Measurements from ENCODE around the gene NISCH.

The NISCH gene

DNA sequence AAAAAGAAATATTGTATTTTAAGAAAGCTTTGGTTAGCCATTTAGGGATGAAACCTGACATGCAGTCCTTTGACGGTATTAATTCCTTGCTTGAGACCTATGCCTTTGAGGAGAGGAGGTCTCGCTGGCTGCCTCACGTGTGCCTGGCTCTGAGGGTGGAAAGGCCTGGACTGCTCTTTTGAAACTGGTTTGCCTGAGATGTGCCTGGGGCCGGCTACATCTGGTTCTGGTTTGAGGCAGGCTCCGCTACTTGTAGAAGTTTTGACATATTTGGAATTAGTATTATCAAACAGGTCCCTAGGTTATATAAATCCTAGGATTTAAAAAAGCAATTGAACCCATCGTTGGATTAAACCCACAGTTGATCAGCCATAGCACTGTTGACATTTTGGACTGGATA is 6.5 kb downstream of the NISCH start:
- no peak for ATAC-seq
- no peak for TF ChIP-seq ESRRG (CRISPR knock-in tag; IDR thresholded peaks at IDR 0.05)
- TF ChIP-seq TSHZ2 (CRISPR knock-in tag; IDR thresholded peaks at IDR 0.05) = no peak
- TF ChIP-seq, protein P1, sequence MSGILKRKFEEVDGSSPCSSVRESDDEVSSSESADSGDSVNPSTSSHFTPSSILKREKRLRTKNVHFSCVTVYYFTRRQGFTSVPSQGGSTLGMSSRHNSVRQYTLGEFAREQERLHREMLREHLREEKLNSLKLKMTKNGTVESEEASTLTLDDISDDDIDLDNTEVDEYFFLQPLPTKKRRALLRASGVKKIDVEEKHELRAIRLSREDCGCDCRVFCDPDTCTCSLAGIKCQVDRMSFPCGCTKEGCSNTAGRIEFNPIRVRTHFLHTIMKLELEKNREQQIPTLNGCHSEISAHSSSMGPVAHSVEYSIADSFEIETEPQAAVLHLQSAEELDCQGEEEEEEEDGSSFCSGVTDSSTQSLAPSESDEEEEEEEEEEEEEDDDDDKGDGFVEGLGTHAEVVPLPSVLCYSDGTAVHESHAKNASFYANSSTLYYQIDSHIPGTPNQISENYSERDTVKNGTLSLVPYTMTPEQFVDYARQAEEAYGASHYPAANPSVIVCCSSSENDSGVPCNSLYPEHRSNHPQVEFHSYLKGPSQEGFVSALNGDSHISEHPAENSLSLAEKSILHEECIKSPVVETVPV (CRISPR knock-in tag; IDR thresholded peaks at IDR 0.05) = no peak
- TF ChIP-seq, protein P2, sequence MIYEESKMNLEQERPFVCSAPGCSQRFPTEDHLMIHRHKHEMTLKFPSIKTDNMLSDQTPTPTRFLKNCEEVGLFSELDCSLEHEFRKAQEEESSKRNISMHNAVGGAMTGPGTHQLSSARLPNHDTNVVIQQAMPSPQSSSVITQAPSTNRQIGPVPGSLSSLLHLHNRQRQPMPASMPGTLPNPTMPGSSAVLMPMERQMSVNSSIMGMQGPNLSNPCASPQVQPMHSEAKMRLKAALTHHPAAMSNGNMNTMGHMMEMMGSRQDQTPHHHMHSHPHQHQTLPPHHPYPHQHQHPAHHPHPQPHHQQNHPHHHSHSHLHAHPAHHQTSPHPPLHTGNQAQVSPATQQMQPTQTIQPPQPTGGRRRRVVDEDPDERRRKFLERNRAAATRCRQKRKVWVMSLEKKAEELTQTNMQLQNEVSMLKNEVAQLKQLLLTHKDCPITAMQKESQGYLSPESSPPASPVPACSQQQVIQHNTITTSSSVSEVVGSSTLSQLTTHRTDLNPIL (CRISPR knock-in tag; IDR thresholded peaks at IDR 0.05; ENCODE audit: low read depth) = no peak
- TF ChIP-seq BACH2 (CRISPR knock-in tag; IDR thresholded peaks at IDR 0.05; ENCODE audit: borderline replicate concordance) = no peak
- TF ChIP-seq TOX (CRISPR knock-in tag; IDR thresholded peaks at IDR 0.05; ENCODE audit: borderline replicate concordance) = no peak
- TF ChIP-seq ZFP30 (CRISPR knock-in tag; IDR thresholded peaks at IDR 0.05) = no peak
- TF ChIP-seq ZNF70 (CRISPR knock-in tag; IDR thresholded peaks at IDR 0.05) = no peak
- TF ChIP-seq OSR1 (CRISPR knock-in tag; IDR thresholded peaks at IDR 0.05) = no peak
- no peak for TF ChIP-seq RARB (CRISPR knock-in tag; IDR thresholded peaks at IDR 0.05)
- TF ChIP-seq PPARA (CRISPR knock-in tag; IDR thresholded peaks at IDR 0.05; ENCODE audit: borderline replicate concordance) = no peak
- TF ChIP-seq ZNF8 (CRISPR knock-in tag; IDR thresholded peaks at IDR 0.05) = no peak
- TF ChIP-seq POU6F1 (CRISPR knock-in tag; IDR thresholded peaks at IDR 0.05; ENCODE audit: borderline replicate concordance, low read depth) = no peak
- TF ChIP-seq ARNTL (CRISPR knock-in tag; IDR thresholded peaks at IDR 0.05; ENCODE audit: borderline replicate concordance, low read depth) = no peak
- TF ChIP-seq ZNF565 (CRISPR knock-in tag; conservative IDR thresholded peaks at IDR 0.05; ENCODE audit: low read depth) = no peak
- TF ChIP-seq ZC3H10 (CRISPR knock-in tag; IDR thresholded peaks at IDR 0.05) = no peak
- no peak for TF ChIP-seq GLIS3 (CRISPR knock-in tag; IDR thresholded peaks at IDR 0.05)
- no peak for TF ChIP-seq SNAI2 (CRISPR knock-in tag; IDR thresholded peaks at IDR 0.05)
- TF ChIP-seq ZFP3 (CRISPR knock-in tag; IDR thresholded peaks at IDR 0.05) = no peak

DNA sequence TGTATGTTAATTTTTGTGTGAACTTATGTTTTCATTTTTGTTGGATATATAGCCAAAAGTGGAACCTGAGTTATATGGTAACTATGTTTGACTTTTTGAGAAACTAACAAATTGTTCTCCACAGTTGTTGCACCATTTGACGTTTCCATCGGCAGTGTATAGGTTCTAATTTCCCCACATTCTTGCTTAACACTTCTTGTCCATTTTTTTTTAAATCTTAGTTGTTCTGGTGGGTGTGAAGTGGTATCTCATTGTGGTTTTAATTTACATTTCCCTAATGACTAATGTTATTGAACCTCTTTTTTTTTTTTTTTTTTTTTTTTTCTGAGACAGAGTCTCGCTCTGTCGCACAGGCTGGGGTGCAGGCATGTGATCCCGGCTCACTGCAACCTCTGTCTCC is 8.0 kb downstream of the NISCH start:
- ATAC-seq = no peak
- TF ChIP-seq GLIS3 (CRISPR knock-in tag; IDR thresholded peaks at IDR 0.05) = no peak

DNA sequence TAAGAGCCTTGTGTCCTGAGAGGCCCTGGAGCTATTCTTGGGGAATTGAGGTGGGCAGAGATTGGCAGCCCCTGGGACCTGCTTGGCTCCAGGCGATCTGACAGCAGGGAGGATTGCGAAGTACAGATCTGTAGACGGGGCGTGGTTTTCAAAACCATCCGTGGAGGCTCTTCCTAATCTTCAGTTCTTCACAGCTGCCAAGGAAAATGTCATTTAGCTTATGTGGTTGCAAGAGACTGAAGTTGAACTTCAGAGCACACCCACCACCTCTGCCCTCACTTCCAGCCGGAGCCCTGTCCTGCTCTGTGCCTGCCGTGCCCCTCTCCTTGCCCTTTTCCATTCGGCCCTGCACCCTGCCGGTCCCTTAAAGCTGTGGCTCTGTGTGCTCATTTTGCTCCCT is 12.9 kb downstream of the NISCH start:
- TF ChIP-seq ZNF70 (CRISPR knock-in tag; IDR thresholded peaks at IDR 0.05) = no peak
- TF ChIP-seq, protein P2 (CRISPR knock-in tag; IDR thresholded peaks at IDR 0.05; ENCODE audit: low read depth) = no peak
- no peak for TF ChIP-seq ZNF8 (CRISPR knock-in tag; IDR thresholded peaks at IDR 0.05)
- TF ChIP-seq CSDC2 (CRISPR knock-in tag; IDR thresholded peaks at IDR 0.05) = no peak
- TF ChIP-seq TOX (CRISPR knock-in tag; IDR thresholded peaks at IDR 0.05; ENCODE audit: borderline replicate concordance) = no peak
- TF ChIP-seq GLIS3 (CRISPR knock-in tag; IDR thresholded peaks at IDR 0.05) = no peak
- TF ChIP-seq PPARA (CRISPR knock-in tag; IDR thresholded peaks at IDR 0.05; ENCODE audit: borderline replicate concordance) = no peak
- no peak for TF ChIP-seq TSHZ2 (CRISPR knock-in tag; IDR thresholded peaks at IDR 0.05)
- TF ChIP-seq ZFP30 (CRISPR knock-in tag; IDR thresholded peaks at IDR 0.05) = no peak
- no peak for TF ChIP-seq ZFP3 (CRISPR knock-in tag; IDR thresholded peaks at IDR 0.05)
- no peak for TF ChIP-seq POU6F1 (CRISPR knock-in tag; IDR thresholded peaks at IDR 0.05; ENCODE audit: borderline replicate concordance, low read depth)
- TF ChIP-seq RARB (CRISPR knock-in tag; IDR thresholded peaks at IDR 0.05) = no peak
- no peak for TF ChIP-seq TCF4 (CRISPR knock-in tag; IDR thresholded peaks at IDR 0.05; ENCODE audit: borderline replicate concordance)
- no peak for TF ChIP-seq BACH2 (CRISPR knock-in tag; IDR thresholded peaks at IDR 0.05; ENCODE audit: borderline replicate concordance)
- TF ChIP-seq, protein P3, sequence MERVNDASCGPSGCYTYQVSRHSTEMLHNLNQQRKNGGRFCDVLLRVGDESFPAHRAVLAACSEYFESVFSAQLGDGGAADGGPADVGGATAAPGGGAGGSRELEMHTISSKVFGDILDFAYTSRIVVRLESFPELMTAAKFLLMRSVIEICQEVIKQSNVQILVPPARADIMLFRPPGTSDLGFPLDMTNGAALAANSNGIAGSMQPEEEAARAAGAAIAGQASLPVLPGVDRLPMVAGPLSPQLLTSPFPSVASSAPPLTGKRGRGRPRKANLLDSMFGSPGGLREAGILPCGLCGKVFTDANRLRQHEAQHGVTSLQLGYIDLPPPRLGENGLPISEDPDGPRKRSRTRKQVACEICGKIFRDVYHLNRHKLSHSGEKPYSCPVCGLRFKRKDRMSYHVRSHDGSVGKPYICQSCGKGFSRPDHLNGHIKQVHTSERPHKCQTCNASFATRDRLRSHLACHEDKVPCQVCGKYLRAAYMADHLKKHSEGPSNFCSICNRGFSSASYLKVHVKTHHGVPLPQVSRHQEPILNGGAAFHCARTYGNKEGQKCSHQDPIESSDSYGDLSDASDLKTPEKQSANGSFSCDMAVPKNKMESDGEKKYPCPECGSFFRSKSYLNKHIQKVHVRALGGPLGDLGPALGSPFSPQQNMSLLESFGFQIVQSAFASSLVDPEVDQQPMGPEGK (CRISPR knock-in tag; IDR thresholded peaks at IDR 0.05; ENCODE audit: borderline replicate concordance) = no peak
- TF ChIP-seq OSR1 (CRISPR knock-in tag; IDR thresholded peaks at IDR 0.05) = no peak
- no peak for TF ChIP-seq ZC3H10 (CRISPR knock-in tag; IDR thresholded peaks at IDR 0.05)
- no peak for ATAC-seq

Data from SK-N-SH treated with all-trans-retinoic acid at 6 μM for 48 hours (cell line).